ENCODE measurements around the gene ZSWIM5.

DNA sequence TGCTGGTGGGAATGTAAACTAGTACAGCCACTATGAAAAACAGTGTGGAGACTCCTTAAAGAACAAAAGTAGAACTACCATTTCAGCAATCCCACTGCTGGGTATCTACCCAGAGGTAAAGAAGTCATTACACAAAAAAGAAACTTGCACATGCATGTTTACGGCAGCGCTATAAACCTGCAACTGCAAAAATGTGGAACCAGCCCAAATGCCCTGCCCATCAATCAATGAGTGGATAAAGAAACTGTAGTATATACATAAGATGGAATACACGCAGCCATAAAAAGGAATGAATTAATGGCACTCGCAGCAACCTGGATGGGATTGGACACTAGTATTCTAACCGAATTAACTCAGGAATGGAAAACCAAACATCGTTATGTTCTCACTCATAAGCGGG is 51.0 kb downstream of the ZSWIM5 start:
- no peak for TF ChIP-seq EP300 (IDR thresholded peaks at IDR 0.05; ENCODE audit: low read depth)
- TF ChIP-seq, protein P1, sequence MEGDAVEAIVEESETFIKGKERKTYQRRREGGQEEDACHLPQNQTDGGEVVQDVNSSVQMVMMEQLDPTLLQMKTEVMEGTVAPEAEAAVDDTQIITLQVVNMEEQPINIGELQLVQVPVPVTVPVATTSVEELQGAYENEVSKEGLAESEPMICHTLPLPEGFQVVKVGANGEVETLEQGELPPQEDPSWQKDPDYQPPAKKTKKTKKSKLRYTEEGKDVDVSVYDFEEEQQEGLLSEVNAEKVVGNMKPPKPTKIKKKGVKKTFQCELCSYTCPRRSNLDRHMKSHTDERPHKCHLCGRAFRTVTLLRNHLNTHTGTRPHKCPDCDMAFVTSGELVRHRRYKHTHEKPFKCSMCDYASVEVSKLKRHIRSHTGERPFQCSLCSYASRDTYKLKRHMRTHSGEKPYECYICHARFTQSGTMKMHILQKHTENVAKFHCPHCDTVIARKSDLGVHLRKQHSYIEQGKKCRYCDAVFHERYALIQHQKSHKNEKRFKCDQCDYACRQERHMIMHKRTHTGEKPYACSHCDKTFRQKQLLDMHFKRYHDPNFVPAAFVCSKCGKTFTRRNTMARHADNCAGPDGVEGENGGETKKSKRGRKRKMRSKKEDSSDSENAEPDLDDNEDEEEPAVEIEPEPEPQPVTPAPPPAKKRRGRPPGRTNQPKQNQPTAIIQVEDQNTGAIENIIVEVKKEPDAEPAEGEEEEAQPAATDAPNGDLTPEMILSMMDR (IDR thresholded peaks at IDR 0.05), result no peak
- TF ChIP-seq POLR2A (IDR thresholded peaks at IDR 0.05), result no peak
- no peak for TF ChIP-seq POLR2AphosphoS5 (IDR thresholded peaks at IDR 0.05)

Data from transverse colon (tissue), 4 donors.